ENCODE results near the gene IDUA. TPM values are rescaled to one million over a fixed set of nuclear protein-coding genes. Genes with fewer than 3 reads are reported as not detected.

The IDUA gene
- total and polyA plus RNA-seq, 4 donors, result 3.0 to 4.5 (median 3.8) TPM

GRCh38 chr4:990746-991367 lies 4.0 kb downstream of the IDUA start:
- no peaks in the 10 kb centered on the region for H3K9me3 ChIP-seq (ENCODE audit: control insufficient read depth in 4 of 4, low read length in 3 of 4)
- DNase-seq (ENCODE audit: low spot score), result no peak
- H3K36me3 ChIP-seq (ENCODE audit: control insufficient read depth in 4 of 4, insufficient read depth in 3 of 4, low read depth in 1 of 4, low read length in 3 of 4), result peaks cover 0 to 8% (median 4%) of the 10 kb centered on the region in 4 donors
- no peak for TF ChIP-seq SP1 (IDR thresholded peaks at IDR 0.05)
- TF ChIP-seq TAF1 (conservative IDR thresholded peaks at IDR 0.05), result no peak
- TF ChIP-seq RAD21 (IDR thresholded peaks at IDR 0.05), result no peak
- no peak for TF ChIP-seq EGR1 (IDR thresholded peaks at IDR 0.05; ENCODE audit: low read depth in 2 of 2)
- TF ChIP-seq NR2F2 (IDR thresholded peaks at IDR 0.05), result no peak
- TF ChIP-seq MAX (IDR thresholded peaks at IDR 0.05), result no peak
- TF ChIP-seq ZBTB33 (IDR thresholded peaks at IDR 0.05), result no peak
- no peaks in the 10 kb centered on the region for H3K27me3 ChIP-seq (ENCODE audit: control insufficient read depth in 4 of 4, insufficient read depth in 4 of 4, low read length in 3 of 4)
- H3K4me3 ChIP-seq (ENCODE audit: low read depth in 1 of 3, low read length in 3 of 3), result no peak overlapping the region
- peaks cover 13 to 58% (median 35%) of the 10 kb centered on the region in 4 donors for H3K4me1 ChIP-seq (ENCODE audit: control insufficient read depth in 4 of 4, insufficient read depth in 4 of 4, low read length in 3 of 4)
- peak overlapping the region in 1 of 2 donors; percentile 99 for H3K9ac ChIP-seq (ENCODE audit: low read depth in 1 of 2, low read length in 2 of 2)
- WGBS, result 94% methylated on average over 26 of the region's 26 CpGs
- H3K27ac ChIP-seq (ENCODE audit: low read depth in 1 of 2, low read length in 2 of 2), result peak overlapping the region in 1 of 2 donors; percentile 99

- no peak for DNase-seq (ENCODE audit: low spot score)
- peaks cover 10 to 52% (median 30%) of the 10 kb centered on the region in 4 donors for H3K4me1 ChIP-seq (ENCODE audit: control insufficient read depth in 4 of 4, insufficient read depth in 4 of 4, low read length in 3 of 4)
- 74% methylated on average over 50 of the region's 50 CpGs for WGBS
- H3K27me3 ChIP-seq (ENCODE audit: control insufficient read depth in 4 of 4, insufficient read depth in 4 of 4, low read length in 3 of 4), result no peaks in the 10 kb centered on the region
- TF ChIP-seq ATF3 (IDR thresholded peaks at IDR 0.05) (no peak), RAD21 (IDR thresholded peaks at IDR 0.05) (no peak)
- peaks cover 0 to 8% (median 4%) of the 10 kb centered on the region in 4 donors for H3K36me3 ChIP-seq (ENCODE audit: control insufficient read depth in 4 of 4, insufficient read depth in 3 of 4, low read depth in 1 of 4, low read length in 3 of 4)
- peak overlapping the region; percentile 92 to 99 for H3K27ac ChIP-seq (ENCODE audit: low read depth in 1 of 2, low read length in 2 of 2)
- H3K9me3 ChIP-seq (ENCODE audit: control insufficient read depth in 4 of 4, low read length in 3 of 4), result no peaks in the 10 kb centered on the region
- peak overlapping the region; percentile 24 to 99 for H3K9ac ChIP-seq (ENCODE audit: low read depth in 1 of 2, low read length in 2 of 2)
- H3K4me3 ChIP-seq (ENCODE audit: low read depth in 1 of 3, low read length in 3 of 3), result peak overlapping the region; percentile 53 to 77 (median 60)
Measured at GRCh38 chr4:991451-992296, 4.8 kb downstream of the IDUA start.

GRCh38 chr4:992297-993110 lies 5.7 kb downstream of the IDUA start:
- peak overlapping the region; percentile 92 to 99 for H3K27ac ChIP-seq (ENCODE audit: low read depth in 1 of 2, low read length in 2 of 2)
- TF ChIP-seq ATF3 (IDR thresholded peaks at IDR 0.05) (no peak), CTCF (IDR thresholded peaks at IDR 0.05; ENCODE audit: low read depth, low read length, missing input control) (no peak), TAF1 (conservative IDR thresholded peaks at IDR 0.05) (peak; percentile 90), RAD21 (IDR thresholded peaks at IDR 0.05) (peak in 1 of 2 donors; percentile 59), HNF4A (conservative IDR thresholded peaks at IDR 0.05) (peak; percentile 95), RXRA (IDR thresholded peaks at IDR 0.05) (peak; percentile 88 to 92), NR2F2 (IDR thresholded peaks at IDR 0.05) (peak; percentile 97), FOXA1 (IDR thresholded peaks at IDR 0.05) (no peak), SP1 (IDR thresholded peaks at IDR 0.05) (peak; percentile 99), EGR1 (IDR thresholded peaks at IDR 0.05; ENCODE audit: low read depth in 2 of 2) (peak in 1 of 2 donors; percentile 49), REST (IDR thresholded peaks at IDR 0.05) (peak; percentile 85)

More at GRCh38 chr4:992297-993110, 5.7 kb downstream of the IDUA start:
- 21% methylated on average over 25 of the region's 25 CpGs for WGBS
- Histone ChIP-seq H3K9ac (ENCODE audit: low read depth in 1 of 2, low read length in 2 of 2) (peak overlapping the region; percentile 24 to 99), H3K9me3 (ENCODE audit: control insufficient read depth in 4 of 4, low read length in 3 of 4) (no peaks in the 10 kb centered on the region), H3K27me3 (ENCODE audit: control insufficient read depth in 4 of 4, insufficient read depth in 4 of 4, low read length in 3 of 4) (no peaks in the 10 kb centered on the region), H3K36me3 (ENCODE audit: control insufficient read depth in 4 of 4, insufficient read depth in 3 of 4, low read depth in 1 of 4, low read length in 3 of 4) (peaks cover 0 to 8% (median 4%) of the 10 kb centered on the region in 4 donors), H3K4me3 (ENCODE audit: low read depth in 1 of 3, low read length in 3 of 3) (peak overlapping the region; percentile 53 to 77 (median 60)), H3K4me1 (ENCODE audit: control insufficient read depth in 4 of 4, insufficient read depth in 4 of 4, low read length in 3 of 4) (peaks cover 9 to 45% (median 29%) of the 10 kb centered on the region in 4 donors)
- DNase-seq (ENCODE audit: low spot score), result peak; percentile 75

All from liver (tissue), 9 donors.